ENCODE measurements around the gene CDRT15. TPM values are rescaled to one million over a fixed set of nuclear protein-coding genes. Genes with fewer than 3 reads are reported as not detected.

CDRT15 gene
- total RNA-seq, 4 donors from 2014 or later, result not detected

DNA sequence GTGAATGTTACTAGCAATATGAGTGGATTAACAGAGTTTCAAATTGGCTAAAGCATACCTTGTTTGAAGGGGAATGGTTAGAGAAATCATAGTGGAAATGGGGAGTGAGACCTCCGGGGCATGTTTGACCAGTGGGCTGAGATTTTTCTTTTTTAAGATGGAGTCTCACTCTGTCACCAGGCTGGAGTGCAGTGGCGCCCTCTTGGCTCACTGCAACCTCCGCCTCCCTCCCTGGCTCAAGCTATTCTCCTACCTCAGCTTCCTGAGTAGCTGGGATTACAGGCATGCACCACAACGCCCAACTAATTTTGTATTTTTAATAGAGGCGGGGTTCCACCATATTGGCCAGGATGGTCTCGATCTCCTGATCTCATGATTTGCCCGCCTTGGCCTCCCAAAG is 9.6 kb downstream of the CDRT15 start:
- no peaks in the 10 kb centered on the region for H3K36me3 ChIP-seq
- in situ Hi-C loops (cut with MboI; ENCODE audit: low pct_ligation_motif_present in 1 of 4, low pct_unique_long_range_greater_than_20kb in 1 of 4, low sequenced_read_pairs in 3 of 4), result no loop called here
- 96 to 97% methylated on average over 5 to 7 of the region's 7 CpGs for WGBS, 2 donors (ENCODE audit: low coverage in 1 of 2)
- H3K4me1 ChIP-seq, result no peaks in the 10 kb centered on the region
- intact Hi-C loops (cut with DNase I; ENCODE audit: low total_unique reads), result no loop called here
- no peaks in the 10 kb centered on the region for H3K27me3 ChIP-seq
- H3K27ac ChIP-seq, result no peak overlapping the region
- no peak overlapping the region for H3K4me3 ChIP-seq
- no peak for TF ChIP-seq EP300 (IDR thresholded peaks at IDR 0.05; ENCODE audit: low read depth)
- no peak for TF ChIP-seq POLR2A (IDR thresholded peaks at IDR 0.05)
- TF ChIP-seq CTCF (IDR thresholded peaks at IDR 0.05), result no peak
- no peak for TF ChIP-seq POLR2AphosphoS5 (IDR thresholded peaks at IDR 0.05)
- no peaks in the 10 kb centered on the region for H3K9me3 ChIP-seq
- no peak for DNase-seq

GRCh38 chr17:14225254-14225980 is 11.2 kb downstream of the CDRT15 start:
- intact Hi-C loops (cut with DNase I; ENCODE audit: low total_unique reads), result no loop called here
- TF ChIP-seq POLR2AphosphoS5 (IDR thresholded peaks at IDR 0.05) (no peak), CTCF (IDR thresholded peaks at IDR 0.05) (no peak), POLR2A (IDR thresholded peaks at IDR 0.05) (no peak), EP300 (IDR thresholded peaks at IDR 0.05; ENCODE audit: low read depth) (no peak)
- in situ Hi-C loops (cut with MboI; ENCODE audit: low pct_ligation_motif_present in 1 of 4, low pct_unique_long_range_greater_than_20kb in 1 of 4, low sequenced_read_pairs in 3 of 4), result no loop called here
- DNase-seq, result no peak
- H3K4me1 ChIP-seq, result no peaks in the 10 kb centered on the region
- H3K27me3 ChIP-seq, result no peaks in the 10 kb centered on the region
- H3K36me3 ChIP-seq, result no peaks in the 10 kb centered on the region
- H3K9me3 ChIP-seq, result no peaks in the 10 kb centered on the region
- H3K27ac ChIP-seq, result no peak overlapping the region
- WGBS, 2 donors (ENCODE audit: low coverage in 1 of 2), result 60 to 64% methylated on average over 10 of the region's 10 CpGs
- H3K4me3 ChIP-seq, result no peak overlapping the region

DNA sequence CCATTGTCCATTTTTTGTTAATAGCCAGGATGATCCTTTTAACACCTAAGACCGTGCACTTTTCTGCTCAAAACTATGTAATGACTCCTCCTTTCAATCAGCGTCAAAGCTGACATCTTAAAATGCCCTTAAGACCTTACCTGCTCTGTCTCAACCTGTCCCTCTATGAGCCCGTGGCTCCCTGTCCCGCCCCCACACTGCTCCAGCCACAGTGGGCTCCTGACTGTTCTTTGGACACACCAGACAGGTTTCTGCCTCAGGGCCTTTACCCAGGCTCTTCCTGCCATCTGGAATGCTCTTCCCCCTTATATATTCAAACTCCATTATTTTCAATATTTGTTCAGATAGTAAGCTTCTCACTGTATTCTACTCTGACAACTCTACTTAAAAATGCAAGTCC is 14.1 kb downstream of the CDRT15 start:
- no peaks in the 10 kb centered on the region for H3K4me1 ChIP-seq
- 92 to 94% methylated on average over 4 of the region's 4 CpGs for WGBS, 2 donors (ENCODE audit: low coverage in 1 of 2)
- intact Hi-C loops (cut with DNase I; ENCODE audit: low total_unique reads), result no loop called here
- H3K36me3 ChIP-seq, result no peaks in the 10 kb centered on the region
- no peaks in the 10 kb centered on the region for H3K27me3 ChIP-seq
- no peaks in the 10 kb centered on the region for H3K9me3 ChIP-seq
- TF ChIP-seq CTCF (IDR thresholded peaks at IDR 0.05) (no peak), EP300 (IDR thresholded peaks at IDR 0.05; ENCODE audit: low read depth) (no peak), POLR2A (IDR thresholded peaks at IDR 0.05) (no peak), POLR2AphosphoS5 (IDR thresholded peaks at IDR 0.05) (no peak)
- in situ Hi-C loops (cut with MboI; ENCODE audit: low pct_ligation_motif_present in 1 of 4, low pct_unique_long_range_greater_than_20kb in 1 of 4, low sequenced_read_pairs in 3 of 4), result no loop called here
- no peak overlapping the region for H3K4me3 ChIP-seq
- no peak for DNase-seq
- no peak overlapping the region for H3K27ac ChIP-seq

- no peak overlapping the region for H3K27ac ChIP-seq
These were observed 22.4 kb downstream of the CDRT15 start for GRCh38 chr17:14214271-14214670.

More at GRCh38 chr17:14214271-14214670, 22.4 kb downstream of the CDRT15 start:
- Histone ChIP-seq H3K4me3 (no peak overlapping the region), H3K9me3 (no peaks in the 10 kb centered on the region), H3K36me3 (no peaks in the 10 kb centered on the region), H3K4me1 (no peaks in the 10 kb centered on the region), H3K27me3 (no peaks in the 10 kb centered on the region)
- 96 to 100% methylated on average over 2 of the region's 2 CpGs for WGBS, 2 donors (ENCODE audit: low coverage in 1 of 2)
- no peak for TF ChIP-seq EP300 (IDR thresholded peaks at IDR 0.05; ENCODE audit: low read depth)
- TF ChIP-seq POLR2A (IDR thresholded peaks at IDR 0.05), result no peak
- no peak for TF ChIP-seq POLR2AphosphoS5 (IDR thresholded peaks at IDR 0.05)
- TF ChIP-seq CTCF (IDR thresholded peaks at IDR 0.05), result no peak
- no peak for DNase-seq
- in situ Hi-C loops (cut with MboI; ENCODE audit: low pct_ligation_motif_present in 1 of 4, low pct_unique_long_range_greater_than_20kb in 1 of 4, low sequenced_read_pairs in 3 of 4), result no loop called here
- intact Hi-C loops (cut with DNase I; ENCODE audit: low total_unique reads), result no loop called here
